ENCODE data around the gene PAPLN. TPM values are rescaled to one million over a fixed set of nuclear protein-coding genes. Genes with fewer than 3 reads are reported as not detected.

The PAPLN gene
- total and polyA plus RNA-seq, 2 experiments from 2014 or later = 2.8 to 13.2 TPM

GRCh38 chr14:73216030-73216429, 21.3 kb upstream of the PAPLN start:
- Histone ChIP-seq H3K4me3 (no peak overlapping the region), H3K27me3 (ENCODE audit: insufficient read depth) (no peaks in the 10 kb centered on the region), H3K4me1 (ENCODE audit: insufficient read depth) (no peaks in the 10 kb centered on the region), H3K9me2 (ENCODE audit: insufficient read depth) (no peaks in the 10 kb centered on the region), H3F3A (replicated peaks; ENCODE audit: low read depth) (no peaks in the 10 kb centered on the region), H3K27ac (ENCODE audit: low read depth) (no peak overlapping the region), H3K36me3 (ENCODE audit: insufficient read depth) (peaks cover 15% of the 10 kb centered on the region), H4K20me1 (replicated peaks; ENCODE audit: insufficient read depth) (no peaks in the 10 kb centered on the region), H2AFZ (no peak overlapping the region), H3K79me2 (replicated peaks; ENCODE audit: insufficient read depth) (no peaks in the 10 kb centered on the region), H3K4me2 (no peak overlapping the region)
- no peak for ATAC-seq
- Mint-ChIP-seq H3K4me3 (no peak overlapping the region), H3K36me3 (ENCODE audit: low read depth) (peaks cover 40% of the 10 kb centered on the region), H3K27ac (no peak overlapping the region), H3K4me1 (peaks cover 6% of the 10 kb centered on the region; the same call in 2 of the 3 replicates), H3K27me3 (ENCODE audit: insufficient read depth, low read depth, poor library complexity) (peaks cover 3% of the 10 kb centered on the region), H3K9me3 (no peaks in the 10 kb centered on the region)
- DNase-seq (ENCODE audit: low spot score) = no peak
- TF ChIP-seq STAT1 (IDR thresholded peaks at IDR 0.05; ENCODE audit: unreplicated experiment) (no peak), POLR2AphosphoS5 (IDR thresholded peaks at IDR 0.05; ENCODE audit: low read depth) (no peak), ETS1 (IDR thresholded peaks at IDR 0.05) (no peak), CREB1 (CRISPR knock-in tag; IDR thresholded peaks at IDR 0.05; ENCODE audit: low read depth) (no peak)
- TF ChIP-seq, protein P1, sequence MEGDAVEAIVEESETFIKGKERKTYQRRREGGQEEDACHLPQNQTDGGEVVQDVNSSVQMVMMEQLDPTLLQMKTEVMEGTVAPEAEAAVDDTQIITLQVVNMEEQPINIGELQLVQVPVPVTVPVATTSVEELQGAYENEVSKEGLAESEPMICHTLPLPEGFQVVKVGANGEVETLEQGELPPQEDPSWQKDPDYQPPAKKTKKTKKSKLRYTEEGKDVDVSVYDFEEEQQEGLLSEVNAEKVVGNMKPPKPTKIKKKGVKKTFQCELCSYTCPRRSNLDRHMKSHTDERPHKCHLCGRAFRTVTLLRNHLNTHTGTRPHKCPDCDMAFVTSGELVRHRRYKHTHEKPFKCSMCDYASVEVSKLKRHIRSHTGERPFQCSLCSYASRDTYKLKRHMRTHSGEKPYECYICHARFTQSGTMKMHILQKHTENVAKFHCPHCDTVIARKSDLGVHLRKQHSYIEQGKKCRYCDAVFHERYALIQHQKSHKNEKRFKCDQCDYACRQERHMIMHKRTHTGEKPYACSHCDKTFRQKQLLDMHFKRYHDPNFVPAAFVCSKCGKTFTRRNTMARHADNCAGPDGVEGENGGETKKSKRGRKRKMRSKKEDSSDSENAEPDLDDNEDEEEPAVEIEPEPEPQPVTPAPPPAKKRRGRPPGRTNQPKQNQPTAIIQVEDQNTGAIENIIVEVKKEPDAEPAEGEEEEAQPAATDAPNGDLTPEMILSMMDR (conservative IDR thresholded peaks at IDR 0.05; ENCODE audit: low read depth in 2 of 2) = no peak

GRCh38 chr14:73217411-73217810, 19.9 kb upstream of the PAPLN start:
- DNase-seq (ENCODE audit: low spot score) = no peak
- Histone ChIP-seq H3K4me2 (no peak overlapping the region), H3K79me2 (replicated peaks; ENCODE audit: insufficient read depth) (no peaks in the 10 kb centered on the region), H3K4me1 (ENCODE audit: insufficient read depth) (peaks cover 4% of the 10 kb centered on the region; the same call in 1 of the 2 replicates), H4K20me1 (replicated peaks; ENCODE audit: insufficient read depth) (no peaks in the 10 kb centered on the region), H3K36me3 (ENCODE audit: insufficient read depth) (peaks cover 8% of the 10 kb centered on the region; the same call in 1 of the 2 replicates), H3K27me3 (ENCODE audit: insufficient read depth) (no peaks in the 10 kb centered on the region), H3K9me2 (ENCODE audit: insufficient read depth) (no peaks in the 10 kb centered on the region), H2AFZ (no peak overlapping the region), H3F3A (replicated peaks; ENCODE audit: low read depth) (no peaks in the 10 kb centered on the region), H3K27ac (ENCODE audit: low read depth) (peak overlapping the region; percentile 55; the same call in 1 of the 2 replicates), H3K4me3 (no peak overlapping the region)
- no peak overlapping the region for H3K4me3 Mint-ChIP-seq
- H3K27me3 Mint-ChIP-seq (ENCODE audit: insufficient read depth, low read depth, poor library complexity) = peaks cover 5% of the 10 kb centered on the region
- no peak for TF ChIP-seq EZH2 (IDR thresholded peaks at IDR 0.05; ENCODE audit: low read depth, unreplicated experiment)
- TF ChIP-seq ETS1 (IDR thresholded peaks at IDR 0.05) = no peak
- no peak for ATAC-seq
- peaks cover 15% of the 10 kb centered on the region; the same call in 2 of the 3 replicates for H3K4me1 Mint-ChIP-seq
- H3K36me3 Mint-ChIP-seq (ENCODE audit: low read depth) = peaks cover 40% of the 10 kb centered on the region
- H3K27ac Mint-ChIP-seq = no peak overlapping the region
- no peaks in the 10 kb centered on the region for H3K9me3 Mint-ChIP-seq

Measured in GM23338 (cell line).